OCI-LY3 (cell line): Measurements from ENCODE around the gene INPP5A.

Experiments used
- H2AFZ ChIP-seq: fragments of 200-600, 300-600 bp; shearing (Covaris generic); 2 replicates; pipeline ENCODE4 v1.6.0; 2014; ENCODE audit warnings: antibody characterized with exemption, low read depth, low read length
- H3K27ac ChIP-seq: fragments of 200-600, 300-600 bp; sonication (generic); 2 replicates; pipeline ENCODE4 v1.5.1; 2014; ENCODE audit warnings: mild to moderate bottlenecking, low read length, moderate library complexity, mixed read lengths
- H3K27me3 ChIP-seq: fragments of 200-600, 300-600 bp; sonication (generic); 2 replicates; pipeline ENCODE4 v1.6.1; 2014; ENCODE audit warnings: low read depth, low read length, mixed read lengths
- H3K36me3 ChIP-seq: fragments of 200-600, 300-600 bp; sonication (generic); replicated peaks from 2 replicates; pipeline ENCODE3; 2014; ENCODE audit warnings: low read depth, low read length, mixed read lengths
- H3K4me1 ChIP-seq: fragments of 300-600, 200-600 bp; sonication (generic); 2 replicates; pipeline ENCODE4 v1.6.1; 2014; ENCODE audit warnings: low read length, mixed read lengths
- H3K4me2 ChIP-seq: fragments of 200-600, 300-600 bp; sonication (generic); 2 replicates; pipeline ENCODE4 v1.6.1; 2014; ENCODE audit warnings: low read length, mixed read lengths
- H3K4me3 ChIP-seq: fragments of 300-600, 200-600 bp; sonication (generic); 2 replicates; pipeline ENCODE4 v1.5.1; 2014; ENCODE audit warnings: antibody characterized with exemption, mild to moderate bottlenecking, low read length, moderate library complexity
- H3K79me2 ChIP-seq: fragments of 300-600, 200-600 bp; shearing (Covaris generic); 2 replicates; pipeline ENCODE4 v1.6.1; 2014; ENCODE audit warnings: mild to moderate bottlenecking, low read length, mixed read lengths
- H3K9ac ChIP-seq: fragments of 300-600, 200-600 bp; shearing (Covaris generic); 2 replicates; pipeline ENCODE4 v1.6.0; 2014; ENCODE audit warnings: mild to moderate bottlenecking, low read length, moderate library complexity
- H3K9me3 ChIP-seq: fragments of 200-600, 300-600 bp; shearing (Covaris generic); 2 replicates; pipeline ENCODE4 v1.6.1; 2014; ENCODE audit warnings: low read length, mixed read lengths; ENCODE audit not compliant: insufficient read depth
- H4K20me1 ChIP-seq: fragments of 200-600, 300-600 bp; sonication (generic); 2 replicates; pipeline ENCODE4 v1.6.1; 2016; ENCODE audit warnings: low read length, mixed read lengths; ENCODE audit not compliant: insufficient read depth
- CTCF ChIP-seq: fragments of 200-600, 300-600 bp; sonication (generic); IDR thresholded peaks from 2 replicates; pipeline ENCODE4 v1.5.1; 2014; ENCODE audit warnings: antibody characterized with exemption, low read length, low read depth
- EZH2phosphoT487 ChIP-seq: fragments of 200-600 bp; shearing (Covaris generic); IDR thresholded peaks from 2 replicates; pipeline ENCODE4 v1.6.1; 2018; ENCODE audit warnings: antibody characterized with exemption, mixed run types, low read depth

Gene INPP5A

GRCh38 chr10:132745511-132745910 lies 207.9 kb downstream of the INPP5A start:
- H3K27me3 ChIP-seq: no peaks in the 10 kb centered on the region
- no peaks in the 10 kb centered on the region for H4K20me1 ChIP-seq
- no peaks in the 10 kb centered on the region for H3K79me2 ChIP-seq
- no peaks in the 10 kb centered on the region for H3K4me1 ChIP-seq
- no peak overlapping the region for H2AFZ ChIP-seq
- H3K27ac ChIP-seq: no peak overlapping the region
- no peaks in the 10 kb centered on the region for H3K36me3 ChIP-seq
- H3K9me3 ChIP-seq: no peaks in the 10 kb centered on the region
- H3K9ac ChIP-seq: no peak overlapping the region
- H3K4me2 ChIP-seq: no peak overlapping the region
- H3K4me3 ChIP-seq: no peak overlapping the region
- TF ChIP-seq EZH2phosphoT487: no peak
- TF ChIP-seq CTCF: no peak

- no peak for TF ChIP-seq EZH2phosphoT487
- no peak for TF ChIP-seq CTCF
- H3K4me1 ChIP-seq: no peaks in the 10 kb centered on the region
- no peak overlapping the region for H3K9ac ChIP-seq
- no peaks in the 10 kb centered on the region for H3K9me3 ChIP-seq
- no peak overlapping the region for H2AFZ ChIP-seq
- no peak overlapping the region for H3K4me3 ChIP-seq
- H3K27me3 ChIP-seq: no peaks in the 10 kb centered on the region
- no peak overlapping the region for H3K27ac ChIP-seq
- no peaks in the 10 kb centered on the region for H4K20me1 ChIP-seq
- no peaks in the 10 kb centered on the region for H3K79me2 ChIP-seq
- H3K4me2 ChIP-seq: no peak overlapping the region
- H3K36me3 ChIP-seq: no peaks in the 10 kb centered on the region
Observed at GRCh38 chr10:132745971-132746370, 208.4 kb downstream of the INPP5A start.

- no peak overlapping the region for H2AFZ ChIP-seq
- no peak overlapping the region for H3K4me2 ChIP-seq
- H3K4me1 ChIP-seq: no peaks in the 10 kb centered on the region
- no peaks in the 10 kb centered on the region for H3K9me3 ChIP-seq
- no peaks in the 10 kb centered on the region for H3K36me3 ChIP-seq
- H3K27me3 ChIP-seq: no peaks in the 10 kb centered on the region
- H4K20me1 ChIP-seq: no peaks in the 10 kb centered on the region
- H3K79me2 ChIP-seq: no peaks in the 10 kb centered on the region
- no peak overlapping the region for H3K9ac ChIP-seq
- no peak overlapping the region for H3K27ac ChIP-seq
- no peak for TF ChIP-seq EZH2phosphoT487
- TF ChIP-seq CTCF: no peak
- H3K4me3 ChIP-seq: no peak overlapping the region
Observed at GRCh38 chr10:132746386-132746785, 208.8 kb downstream of the INPP5A start.

GRCh38 chr10:132746801-132747625 lies 209.4 kb downstream of the INPP5A start:
- no peaks in the 10 kb centered on the region for H3K79me2 ChIP-seq
- H3K9ac ChIP-seq: no peak overlapping the region
- no peaks in the 10 kb centered on the region for H3K9me3 ChIP-seq
- no peaks in the 10 kb centered on the region for H3K4me1 ChIP-seq
- no peak overlapping the region for H3K27ac ChIP-seq
- no peak overlapping the region for H3K4me3 ChIP-seq
- no peaks in the 10 kb centered on the region for H4K20me1 ChIP-seq
- H2AFZ ChIP-seq: no peak overlapping the region
- TF ChIP-seq EZH2phosphoT487: no peak
- no peak for TF ChIP-seq CTCF
- H3K36me3 ChIP-seq: no peaks in the 10 kb centered on the region
- no peaks in the 10 kb centered on the region for H3K27me3 ChIP-seq
- no peak overlapping the region for H3K4me2 ChIP-seq
